ENCODE data around the gene FNBP1L. TPM values are rescaled to one million over a fixed set of nuclear protein-coding genes. Genes with fewer than 3 reads are reported as not detected.
A peak's percentile ranks its signal among the peaks of the same experiment; 100 is the strongest.

The FNBP1L gene
- total and polyA plus RNA-seq, 2 donors (not counting 1 experiment from before 2014, with no cell fraction given): 0.86 to 5.4 TPM

DNA sequence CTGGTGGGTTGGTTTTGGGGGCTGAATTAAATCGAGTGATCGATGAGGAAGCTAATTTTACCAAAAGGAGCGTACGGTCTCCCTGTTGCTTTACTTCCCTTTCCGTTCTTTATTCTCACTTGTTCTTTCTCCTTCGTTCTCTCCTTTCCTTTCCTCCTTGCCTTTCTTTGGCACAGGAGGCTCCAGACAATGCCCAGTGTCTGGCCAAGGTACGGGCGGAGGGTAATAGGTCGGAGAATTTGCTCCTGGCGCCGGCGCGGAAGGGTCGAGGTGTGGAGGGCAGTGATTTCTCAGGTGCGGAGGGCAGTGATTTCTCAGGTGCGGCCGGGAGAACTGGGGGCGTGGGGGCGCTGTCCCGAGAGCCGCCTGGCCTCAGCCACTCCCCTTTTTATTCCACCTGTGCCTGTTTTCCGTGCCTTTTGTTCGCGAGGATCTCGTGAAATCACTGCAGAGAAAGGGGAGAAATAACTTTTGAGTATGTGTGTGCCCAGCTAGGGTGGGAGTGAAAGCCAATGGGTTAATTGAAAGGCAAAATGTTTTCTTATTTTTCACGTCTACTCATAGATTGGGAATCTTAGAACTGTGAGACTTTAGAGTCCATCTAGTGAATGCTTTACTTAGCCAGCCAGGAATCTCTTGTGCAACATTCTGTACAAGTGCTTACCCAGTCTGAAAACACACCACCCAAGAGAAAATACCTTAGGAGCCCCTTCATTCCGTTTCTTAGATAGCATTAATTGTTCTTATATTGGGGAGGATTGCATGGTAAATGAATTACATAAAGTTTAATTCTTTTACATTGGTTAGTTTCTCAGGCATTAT lies 1.3 kb downstream of the FNBP1L start:
- Histone ChIP-seq H3K9me3 (ENCODE audit: control extremely low read depth in 1 of 3, control insufficient read depth in 2 of 3, insufficient read depth in 1 of 3, low read length in 2 of 3) (no peaks in the 10 kb centered on the region), H3K79me2 (ENCODE audit: control insufficient read depth, insufficient read depth, low read length) (peaks cover 51% of the 10 kb centered on the region), H3K4me2 (replicated peaks; ENCODE audit: low read depth, low read length, poor library complexity, severe bottlenecking) (peak overlapping the region; percentile 99), H4K20me1 (ENCODE audit: control insufficient read depth, insufficient read depth, low read length, poor library complexity, severe bottlenecking) (no peaks in the 10 kb centered on the region), H3K27ac (ENCODE audit: low read length in 2 of 2) (peak overlapping the region in 1 of 2 donors; percentile 64), H3K36me3 (replicated peaks in 1 of 2; ENCODE audit: control extremely low read depth in 1 of 2, control insufficient read depth in 1 of 2, extremely low read depth in 1 of 2, insufficient read depth in 2 of 2, low read length in 1 of 2) (no peaks in the 10 kb centered on the region), H3K9ac (ENCODE audit: low read length) (peak overlapping the region; percentile 91), H3K4me1 (ENCODE audit: control insufficient read depth in 2 of 2, insufficient read depth in 2 of 2, low read length in 2 of 2) (peaks cover 18 to 20% of the 10 kb centered on the region in 2 donors), H3K4me3 (ENCODE audit: control extremely low read depth in 1 of 5, extremely low read depth in 1 of 5, insufficient read depth in 1 of 5, low read depth in 2 of 5, low read length in 4 of 5) (peak overlapping the region; percentile 43 to 92 (median 80)), H2AFZ (ENCODE audit: insufficient read depth, low read depth, low read length, poor library complexity, severe bottlenecking) (peak overlapping the region; percentile 99), H3K27me3 (replicated peaks in 1 of 4; ENCODE audit: control extremely low read depth in 1 of 4, control insufficient read depth in 3 of 4, insufficient read depth in 4 of 4, low read length in 3 of 4) (peaks cover 0 to 7% (median 3%) of the 10 kb centered on the region in 4 experiments)
- WGBS (ENCODE audit: insufficient coverage): 2% methylated on average over 12 of the region's 27 CpGs
- no peak for ATAC-seq (ENCODE audit: low read depth)
- peaks cover 27% of the 10 kb centered on the region for H3K4me1 Mint-ChIP-seq
- CTCF ChIA-PET: interaction anchor here (0.8 kb wide), 1 partner anchor 300 kb away, joined by 3 read pairs; no protein-coding TSS in a partner anchor
- intact Hi-C loops (cut with micrococcal nuclease): loop anchor here (1.0 to 5.0 kb wide), 3 partner anchors 104 to 267 kb away; partner anchors contain the start of genes BCAR3, CCDC18, DR1 and TMED5
- H3K9me3 Mint-ChIP-seq (ENCODE audit: insufficient read depth): no peaks in the 10 kb centered on the region
- peaks cover 30% of the 10 kb centered on the region for H3K27me3 Mint-ChIP-seq
- POLR2A ChIA-PET: interaction anchor here (0.7 kb wide), 1 partner anchor 673 kb away, joined by 3 read pairs; no protein-coding TSS in a partner anchor
- peak overlapping the region; percentile 98 for H3K4me3 Mint-ChIP-seq
- peak overlapping the region; percentile 83 for H3K27ac Mint-ChIP-seq
- peak; percentile 48 for DNase-seq
- no peak for TF ChIP-seq EZH2 (IDR thresholded peaks at IDR 0.05; ENCODE audit: borderline replicate concordance, insufficient read depth, low read depth, low read length, poor library complexity, severe bottlenecking)
- TF ChIP-seq, protein P1, sequence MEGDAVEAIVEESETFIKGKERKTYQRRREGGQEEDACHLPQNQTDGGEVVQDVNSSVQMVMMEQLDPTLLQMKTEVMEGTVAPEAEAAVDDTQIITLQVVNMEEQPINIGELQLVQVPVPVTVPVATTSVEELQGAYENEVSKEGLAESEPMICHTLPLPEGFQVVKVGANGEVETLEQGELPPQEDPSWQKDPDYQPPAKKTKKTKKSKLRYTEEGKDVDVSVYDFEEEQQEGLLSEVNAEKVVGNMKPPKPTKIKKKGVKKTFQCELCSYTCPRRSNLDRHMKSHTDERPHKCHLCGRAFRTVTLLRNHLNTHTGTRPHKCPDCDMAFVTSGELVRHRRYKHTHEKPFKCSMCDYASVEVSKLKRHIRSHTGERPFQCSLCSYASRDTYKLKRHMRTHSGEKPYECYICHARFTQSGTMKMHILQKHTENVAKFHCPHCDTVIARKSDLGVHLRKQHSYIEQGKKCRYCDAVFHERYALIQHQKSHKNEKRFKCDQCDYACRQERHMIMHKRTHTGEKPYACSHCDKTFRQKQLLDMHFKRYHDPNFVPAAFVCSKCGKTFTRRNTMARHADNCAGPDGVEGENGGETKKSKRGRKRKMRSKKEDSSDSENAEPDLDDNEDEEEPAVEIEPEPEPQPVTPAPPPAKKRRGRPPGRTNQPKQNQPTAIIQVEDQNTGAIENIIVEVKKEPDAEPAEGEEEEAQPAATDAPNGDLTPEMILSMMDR (IDR thresholded peaks at IDR 0.05): no peak

DNA sequence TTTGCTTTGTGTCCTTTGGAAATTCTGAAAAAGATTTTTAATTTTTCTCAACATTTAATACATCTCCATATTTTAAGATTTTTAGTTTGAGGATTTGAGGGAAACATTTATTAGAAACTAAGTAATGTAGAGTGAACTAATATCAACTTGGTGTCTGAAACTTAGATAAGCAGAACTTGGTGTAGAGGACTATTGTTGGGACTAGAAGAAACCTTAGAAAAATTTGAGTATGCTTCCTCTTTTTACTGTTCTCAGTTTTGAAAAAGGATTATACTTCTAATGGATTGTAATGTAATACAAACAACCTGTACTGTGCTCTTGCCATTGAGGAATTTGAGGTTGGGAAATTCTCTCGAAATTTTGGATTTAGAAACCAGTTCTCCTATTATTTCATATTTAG lies 2.4 kb downstream of the FNBP1L start:
- ATAC-seq (ENCODE audit: low read depth): no peak
- peak overlapping the region; percentile 23 for H3K4me3 Mint-ChIP-seq
- Histone ChIP-seq H3K27ac (ENCODE audit: low read length in 2 of 2) (no peak overlapping the region), H3K79me2 (ENCODE audit: control insufficient read depth, insufficient read depth, low read length) (peaks cover 56% of the 10 kb centered on the region), H2AFZ (ENCODE audit: insufficient read depth, low read depth, low read length, poor library complexity, severe bottlenecking) (no peak overlapping the region), H3K4me3 (ENCODE audit: control extremely low read depth in 1 of 5, extremely low read depth in 1 of 5, insufficient read depth in 1 of 5, low read depth in 2 of 5, low read length in 4 of 5) (no peak overlapping the region), H3K4me2 (replicated peaks; ENCODE audit: low read depth, low read length, poor library complexity, severe bottlenecking) (no peak overlapping the region), H3K9ac (ENCODE audit: low read length) (no peak overlapping the region), H3K27me3 (replicated peaks in 1 of 4; ENCODE audit: control extremely low read depth in 1 of 4, control insufficient read depth in 3 of 4, insufficient read depth in 4 of 4, low read length in 3 of 4) (peaks cover 0 to 7% (median 3%) of the 10 kb centered on the region in 4 experiments), H4K20me1 (ENCODE audit: control insufficient read depth, insufficient read depth, low read length, poor library complexity, severe bottlenecking) (no peaks in the 10 kb centered on the region), H3K36me3 (replicated peaks in 1 of 2; ENCODE audit: control extremely low read depth in 1 of 2, control insufficient read depth in 1 of 2, extremely low read depth in 1 of 2, insufficient read depth in 2 of 2, low read length in 1 of 2) (no peaks in the 10 kb centered on the region), H3K4me1 (ENCODE audit: control insufficient read depth in 2 of 2, insufficient read depth in 2 of 2, low read length in 2 of 2) (peaks cover 18 to 20% of the 10 kb centered on the region in 2 donors), H3K9me3 (ENCODE audit: control extremely low read depth in 1 of 3, control insufficient read depth in 2 of 3, insufficient read depth in 1 of 3, low read length in 2 of 3) (no peaks in the 10 kb centered on the region)
- H3K9me3 Mint-ChIP-seq (ENCODE audit: insufficient read depth): no peaks in the 10 kb centered on the region
- DNase-seq: peak; percentile 31
- H3K4me1 Mint-ChIP-seq: peaks cover 27% of the 10 kb centered on the region
- ChIA-PET CTCF (no interaction called here), POLR2A (no interaction called here)
- intact Hi-C loops (cut with micrococcal nuclease): no loop called here
- no peak overlapping the region for H3K27ac Mint-ChIP-seq
- WGBS (ENCODE audit: insufficient coverage): no CpG with 5 or more reads among the region's 1 CpG
- TF ChIP-seq, protein P1 (IDR thresholded peaks at IDR 0.05): no peak
- TF ChIP-seq EZH2 (IDR thresholded peaks at IDR 0.05; ENCODE audit: borderline replicate concordance, insufficient read depth, low read depth, low read length, poor library complexity, severe bottlenecking): no peak
- H3K27me3 Mint-ChIP-seq: peaks cover 30% of the 10 kb centered on the region
